Osteocyte (in vitro differentiated cells): ENCODE results near the gene PLA2G2C. TPM values are rescaled to one million over a fixed set of nuclear protein-coding genes. Genes with fewer than 3 reads are reported as not detected.
A peak's percentile ranks its signal among the peaks of the same experiment; 100 is the strongest.
"Not testable (repeated sequence)": the region's sequence is repeated elsewhere in the genome, so short reads cannot be mapped to it uniquely, and the experiment has no call there.

Experiments
- DNase-seq: peaks from one replicate; pipeline ENCODE4 v3.0.0; 2021; ENCODE audit warnings: mixed read lengths; ENCODE audit not compliant: unreplicated experiment; ENCODE audit errors: extremely low spot score
- H3K27ac Mint-ChIP-seq: one replicate; pipeline ENCODE4 v1.8.0; 2021; ENCODE audit warnings: mild to moderate bottlenecking, mixed read lengths; ENCODE audit not compliant: unreplicated experiment
- H3K27me3 Mint-ChIP-seq: one replicate; pipeline ENCODE4 v1.8.0; 2021; ENCODE audit warnings: mixed read lengths; ENCODE audit not compliant: unreplicated experiment
- H3K36me3 Mint-ChIP-seq: one replicate; pipeline ENCODE4 v1.8.0; 2021; ENCODE audit warnings: mixed read lengths; ENCODE audit not compliant: unreplicated experiment
- H3K4me1 Mint-ChIP-seq: one replicate; pipeline ENCODE4 v1.8.0; 2021; ENCODE audit warnings: mixed read lengths; ENCODE audit not compliant: unreplicated experiment
- H3K4me3 Mint-ChIP-seq: one replicate; pipeline ENCODE4 v1.8.0; 2021; ENCODE audit warnings: mild to moderate bottlenecking, moderate library complexity, mixed read lengths; ENCODE audit not compliant: unreplicated experiment
- H3K9me3 Mint-ChIP-seq: one replicate; pipeline ENCODE4 v1.8.0; 2021; ENCODE audit warnings: mixed read lengths; ENCODE audit not compliant: unreplicated experiment
- total RNA-seq: library from RNA; stranded (reverse); gene quantifications from 2 replicates; pipeline ENCODE4 v1.2.1, GENCODE V29; 2021
- TF ChIP-seq, protein P1 (sequence below): fragments of 200-600 bp; sonication (generic); IDR thresholded peaks from 2 replicates; pipeline ENCODE4 v1.5.0; 2021; ENCODE audit warnings: antibody characterized with exemption, mild to moderate bottlenecking, moderate library complexity

PLA2G2C gene
- total RNA-seq, 1 donor from 2014 or later: not detected

DNA sequence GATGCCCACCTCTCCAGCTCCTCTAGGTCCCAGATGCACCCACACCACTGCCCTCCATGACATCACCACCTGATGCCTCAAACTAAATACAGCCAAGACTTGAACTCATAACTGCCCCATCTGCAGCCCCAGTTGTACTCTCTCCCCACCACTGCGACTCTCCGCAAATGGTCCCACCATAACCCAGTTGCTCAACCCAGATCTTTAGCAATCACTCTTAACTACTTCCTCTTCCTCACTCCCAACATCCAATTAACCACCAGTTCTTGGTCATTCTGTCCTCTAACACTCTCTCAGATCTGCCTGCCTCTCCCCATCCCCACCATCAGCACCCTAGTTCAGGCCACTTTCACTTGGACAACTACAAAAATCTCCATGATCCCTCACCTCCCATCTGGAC is 36.8 kb upstream of the PLA2G2C start:
- no peak overlapping the region for H3K4me3 Mint-ChIP-seq
- H3K27ac Mint-ChIP-seq: no peak overlapping the region
- H3K27me3 Mint-ChIP-seq: peaks cover 49% of the 10 kb centered on the region
- no peaks in the 10 kb centered on the region for H3K36me3 Mint-ChIP-seq
- H3K4me1 Mint-ChIP-seq: no peaks in the 10 kb centered on the region
- no peak for DNase-seq
- no peaks in the 10 kb centered on the region for H3K9me3 Mint-ChIP-seq
- TF ChIP-seq, protein P1, sequence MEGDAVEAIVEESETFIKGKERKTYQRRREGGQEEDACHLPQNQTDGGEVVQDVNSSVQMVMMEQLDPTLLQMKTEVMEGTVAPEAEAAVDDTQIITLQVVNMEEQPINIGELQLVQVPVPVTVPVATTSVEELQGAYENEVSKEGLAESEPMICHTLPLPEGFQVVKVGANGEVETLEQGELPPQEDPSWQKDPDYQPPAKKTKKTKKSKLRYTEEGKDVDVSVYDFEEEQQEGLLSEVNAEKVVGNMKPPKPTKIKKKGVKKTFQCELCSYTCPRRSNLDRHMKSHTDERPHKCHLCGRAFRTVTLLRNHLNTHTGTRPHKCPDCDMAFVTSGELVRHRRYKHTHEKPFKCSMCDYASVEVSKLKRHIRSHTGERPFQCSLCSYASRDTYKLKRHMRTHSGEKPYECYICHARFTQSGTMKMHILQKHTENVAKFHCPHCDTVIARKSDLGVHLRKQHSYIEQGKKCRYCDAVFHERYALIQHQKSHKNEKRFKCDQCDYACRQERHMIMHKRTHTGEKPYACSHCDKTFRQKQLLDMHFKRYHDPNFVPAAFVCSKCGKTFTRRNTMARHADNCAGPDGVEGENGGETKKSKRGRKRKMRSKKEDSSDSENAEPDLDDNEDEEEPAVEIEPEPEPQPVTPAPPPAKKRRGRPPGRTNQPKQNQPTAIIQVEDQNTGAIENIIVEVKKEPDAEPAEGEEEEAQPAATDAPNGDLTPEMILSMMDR: no peak

DNA sequence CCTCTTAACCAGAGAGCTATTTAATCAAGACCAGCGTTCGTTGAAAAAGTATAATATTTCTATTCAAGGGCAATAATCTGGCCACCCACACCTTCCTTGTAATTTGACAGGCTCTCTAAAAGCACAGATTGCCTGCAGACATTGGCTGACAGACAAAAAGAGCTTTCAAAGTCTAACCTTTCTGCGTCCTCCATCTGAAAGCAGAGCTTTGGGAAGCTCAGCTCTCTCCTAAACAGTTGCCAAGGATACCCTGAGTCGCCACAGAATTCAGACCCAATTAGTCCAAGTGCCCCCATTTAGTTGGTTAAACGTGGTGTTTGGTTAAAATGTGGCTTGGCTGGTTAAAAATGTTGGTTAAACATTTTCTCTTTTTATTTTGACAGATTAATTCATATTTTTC is 33.7 kb upstream of the PLA2G2C start:
- no peak overlapping the region for H3K4me3 Mint-ChIP-seq
- H3K36me3 Mint-ChIP-seq: no peaks in the 10 kb centered on the region
- TF ChIP-seq, protein P1: no peak
- no peaks in the 10 kb centered on the region for H3K9me3 Mint-ChIP-seq
- no peak for DNase-seq
- H3K27me3 Mint-ChIP-seq: peaks cover 41% of the 10 kb centered on the region
- H3K27ac Mint-ChIP-seq: no peak overlapping the region
- H3K4me1 Mint-ChIP-seq: no peaks in the 10 kb centered on the region

DNA sequence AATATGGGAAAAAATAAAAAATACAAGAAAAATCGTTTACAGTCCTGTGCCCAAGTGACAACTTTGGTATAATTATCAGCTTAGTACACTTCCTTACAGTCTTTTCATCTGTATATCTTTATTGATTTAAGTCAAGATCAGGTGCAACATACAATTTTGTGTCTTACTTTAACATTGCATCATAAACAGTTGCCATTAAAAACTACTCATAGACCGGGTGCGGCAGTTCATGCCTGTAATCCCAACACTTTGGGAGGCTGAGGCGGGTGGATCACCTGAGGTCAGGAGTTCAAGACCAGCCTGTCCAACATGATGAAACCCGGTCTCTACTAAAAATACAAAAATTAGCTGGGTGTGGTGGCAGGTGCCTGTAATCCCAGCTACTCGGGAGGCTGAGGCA is 32.7 kb upstream of the PLA2G2C start:
- H3K4me1 Mint-ChIP-seq, H3K4me3 Mint-ChIP-seq, H3K27ac Mint-ChIP-seq, H3K36me3 Mint-ChIP-seq, DNase-seq, H3K9me3 Mint-ChIP-seq: not testable (repeated sequence)
- peaks cover 42% of the 10 kb centered on the region for H3K27me3 Mint-ChIP-seq

DNA sequence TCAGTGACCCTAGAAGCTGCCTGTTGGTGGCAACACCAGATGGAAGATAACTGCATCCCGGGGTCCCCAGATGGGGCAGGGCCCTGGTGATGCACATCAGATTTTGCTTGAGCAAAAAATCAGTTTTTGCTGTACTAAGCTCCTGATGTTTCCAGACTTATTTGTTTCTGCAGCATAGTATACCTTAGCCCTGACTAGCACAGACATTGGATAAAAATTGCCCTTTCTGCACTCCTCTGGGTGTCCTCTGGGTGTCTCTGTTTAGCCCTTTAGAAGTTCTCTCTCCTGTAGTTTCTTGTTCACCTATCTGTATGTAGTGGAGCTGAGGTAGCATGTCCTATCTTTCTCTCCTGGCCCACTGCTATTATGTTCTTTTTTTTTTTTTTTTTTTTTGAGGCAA is 30.3 kb upstream of the PLA2G2C start:
- Mint-ChIP-seq H3K27me3 (peaks cover 37% of the 10 kb centered on the region), H3K4me3 (no peak overlapping the region), H3K36me3 (no peaks in the 10 kb centered on the region), H3K9me3 (no peaks in the 10 kb centered on the region), H3K27ac (no peak overlapping the region), H3K4me1 (peaks cover 2% of the 10 kb centered on the region)
- no peak for DNase-seq
- TF ChIP-seq, protein P1: peak; percentile 32

DNA sequence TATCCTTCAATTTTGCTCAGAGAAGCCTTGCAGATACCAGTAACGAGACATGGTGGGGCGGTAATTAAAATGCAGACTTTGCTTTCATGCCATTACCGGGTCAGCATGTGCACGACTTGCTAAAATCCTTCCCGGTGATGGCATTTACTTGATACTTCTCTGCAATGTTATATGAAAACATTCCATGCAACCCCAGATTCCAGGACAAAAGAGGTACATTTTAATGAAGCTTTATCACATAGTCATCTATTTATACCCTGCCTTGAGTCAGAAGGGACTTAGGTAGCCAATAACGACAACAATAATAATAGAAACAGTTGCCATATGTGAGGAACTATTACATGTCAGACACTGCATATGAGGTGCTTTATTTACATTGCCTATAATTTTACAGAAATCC is 29.4 kb upstream of the PLA2G2C start:
- Mint-ChIP-seq H3K9me3 (no peaks in the 10 kb centered on the region), H3K27me3 (peaks cover 41% of the 10 kb centered on the region), H3K4me1 (peaks cover 2% of the 10 kb centered on the region), H3K27ac (no peak overlapping the region), H3K36me3 (no peaks in the 10 kb centered on the region), H3K4me3 (no peak overlapping the region)
- TF ChIP-seq, protein P1: no peak
- DNase-seq: no peak
